ENCODE measurements around the gene AGBL4.

GRCh38 chr1:48775831-48776392 is 1247.8 kb downstream of the AGBL4 start:
- no peak for TF ChIP-seq CTCF (IDR thresholded peaks at IDR 0.05)
- no peak for TF ChIP-seq POLR2A (IDR thresholded peaks at IDR 0.05)

All from lower leg skin (tissue), 3 donors.